GM21381 (cell line): ENCODE data around the gene PDE4D.
"Not testable (repeated sequence)": the region's sequence is repeated elsewhere in the genome, so short reads cannot be mapped to it uniquely, and the experiment has no call there.

Experiments
- ATAC-seq: cut with Tn5 transposase; IDR thresholded peaks from one replicate; pipeline ENCODE4 v1.9.1; 2021; ENCODE audit warnings: mild to moderate bottlenecking, moderate library complexity; ENCODE audit not compliant: unreplicated experiment

PDE4D gene

GRCh38 chr5:59001154-59001553, 892.4 kb downstream of the PDE4D start:
- ATAC-seq, result no peak

- ATAC-seq, result no peak
Measured at GRCh38 chr5:59000211-59000610, 893.3 kb downstream of the PDE4D start.

- ATAC-seq, result no peak
Measured at GRCh38 chr5:58999804-59000203, 893.7 kb downstream of the PDE4D start.

- no peak for ATAC-seq
Measured at GRCh38 chr5:58998544-58998943, 895.0 kb downstream of the PDE4D start.

- not testable (repeated sequence) for ATAC-seq
Measured at GRCh38 chr5:58995779-58996178, 897.7 kb downstream of the PDE4D start.

GRCh38 chr5:58993461-58993860, 900.1 kb downstream of the PDE4D start:
- ATAC-seq, result no peak

- no peak for ATAC-seq
Measured at GRCh38 chr5:58988938-58989337, 904.6 kb downstream of the PDE4D start.

GRCh38 chr5:58987193-58987592, 906.3 kb downstream of the PDE4D start:
- no peak for ATAC-seq

GRCh38 chr5:58986281-58986680, 907.2 kb downstream of the PDE4D start:
- no peak for ATAC-seq

GRCh38 chr5:58985759-58986158, 907.8 kb downstream of the PDE4D start:
- ATAC-seq, result no peak

- no peak for ATAC-seq
Measured at GRCh38 chr5:58985311-58985710, 908.2 kb downstream of the PDE4D start.

- no peak for ATAC-seq
Measured at GRCh38 chr5:58983526-58984452, 909.7 kb downstream of the PDE4D start.

- no peak for ATAC-seq
Measured at GRCh38 chr5:58980890-58981289, 912.6 kb downstream of the PDE4D start.

GRCh38 chr5:58979090-58979489, 914.4 kb downstream of the PDE4D start:
- ATAC-seq, result no peak

GRCh38 chr5:58974601-58975000, 918.9 kb downstream of the PDE4D start:
- ATAC-seq, result no peak

- no peak for ATAC-seq
Measured at GRCh38 chr5:58974083-58974482, 919.4 kb downstream of the PDE4D start.

- no peak for ATAC-seq
Measured at GRCh38 chr5:58972301-58972700, 921.2 kb downstream of the PDE4D start.

- ATAC-seq, result no peak
Measured at GRCh38 chr5:58970766-58971165, 922.8 kb downstream of the PDE4D start.

- ATAC-seq, result no peak
Measured at GRCh38 chr5:58969795-58970194, 923.7 kb downstream of the PDE4D start.

- ATAC-seq, result no peak
Measured at GRCh38 chr5:58969253-58969652, 924.3 kb downstream of the PDE4D start.

- no peak for ATAC-seq
Measured at GRCh38 chr5:58968350-58968749, 925.2 kb downstream of the PDE4D start.

GRCh38 chr5:58967597-58968281, 925.8 kb downstream of the PDE4D start:
- no peak for ATAC-seq
